GF-D8 (cell line): ENCODE measurements around the gene ZDHHC17.
"Not testable (repeated sequence)": the region's sequence is repeated elsewhere in the genome, so short reads cannot be mapped to it uniquely, and the experiment has no call there.

Experiments
- DNase-seq: peaks from one replicate; lab custom pipeline; 2025; lab: John Stamatoyannopoulos, UW

Gene ZDHHC17

DNA sequence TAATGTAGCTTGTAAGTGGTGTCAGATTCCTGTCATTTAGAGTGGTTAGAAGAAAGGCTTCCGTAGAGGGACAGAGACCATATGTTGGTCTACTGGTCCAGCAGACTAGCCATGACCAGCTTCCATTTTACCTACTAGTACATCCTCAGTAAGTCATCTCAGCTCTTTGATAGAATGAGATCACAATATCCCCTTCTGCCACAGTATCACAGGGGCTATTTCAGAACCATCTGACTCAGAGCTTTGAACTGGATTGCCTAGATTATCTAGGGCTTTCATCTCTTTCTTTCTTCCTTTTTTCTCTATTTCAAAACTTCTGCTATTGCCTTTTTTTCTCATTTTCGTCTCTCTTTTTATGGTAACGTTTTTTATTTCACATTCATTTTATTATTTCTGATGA, 4.7 kb downstream of the ZDHHC17 start:
- DNase-seq, result peak; percentile 47

GRCh38 chr12:76777765-76778216, 13.9 kb downstream of the ZDHHC17 start:
- DNase-seq, result no peak

DNA sequence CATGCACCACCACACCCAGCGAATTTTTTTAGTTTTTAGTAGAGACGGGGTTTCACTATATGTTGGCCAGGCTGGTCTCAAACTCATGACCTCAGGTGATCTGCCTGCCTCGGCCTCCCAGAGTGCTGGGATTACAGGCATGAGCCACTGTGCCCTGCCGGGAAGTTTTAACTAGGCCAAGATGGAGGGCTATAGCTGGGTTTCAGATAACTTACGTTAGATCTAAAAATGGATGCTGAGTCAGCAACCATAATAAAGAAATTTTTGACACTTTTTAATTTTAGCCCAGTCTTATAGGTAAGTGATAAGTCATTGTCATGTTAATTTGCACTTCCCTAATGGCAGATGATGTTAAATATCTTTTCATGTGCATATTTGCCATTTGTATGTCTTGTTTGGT, 14.4 kb downstream of the ZDHHC17 start:
- DNase-seq, result no peak

DNA sequence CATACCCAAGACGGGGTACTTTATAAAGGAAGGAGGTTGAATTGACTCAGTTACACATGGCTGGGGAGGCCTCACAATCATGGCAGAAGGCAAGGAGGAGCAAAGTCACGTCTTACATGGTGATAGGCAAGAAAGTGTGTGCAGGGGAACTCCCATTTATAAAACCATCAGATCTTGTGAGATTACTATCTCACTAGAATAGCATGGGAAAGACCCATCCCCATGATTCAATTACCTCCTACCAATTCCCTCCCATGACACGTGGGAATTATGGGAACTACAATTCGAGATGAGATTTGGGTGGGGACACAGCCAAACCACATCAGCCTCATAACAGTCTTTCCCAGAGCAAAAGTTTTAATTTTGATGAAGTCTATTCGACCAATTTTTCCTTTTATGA, 15.4 kb downstream of the ZDHHC17 start:
- DNase-seq, result not testable (repeated sequence)

- DNase-seq, result no peak
Measured at GRCh38 chr12:76781321-76781720, 17.4 kb downstream of the ZDHHC17 start.

GRCh38 chr12:76782526-76782925, 18.6 kb downstream of the ZDHHC17 start:
- no peak for DNase-seq

DNA sequence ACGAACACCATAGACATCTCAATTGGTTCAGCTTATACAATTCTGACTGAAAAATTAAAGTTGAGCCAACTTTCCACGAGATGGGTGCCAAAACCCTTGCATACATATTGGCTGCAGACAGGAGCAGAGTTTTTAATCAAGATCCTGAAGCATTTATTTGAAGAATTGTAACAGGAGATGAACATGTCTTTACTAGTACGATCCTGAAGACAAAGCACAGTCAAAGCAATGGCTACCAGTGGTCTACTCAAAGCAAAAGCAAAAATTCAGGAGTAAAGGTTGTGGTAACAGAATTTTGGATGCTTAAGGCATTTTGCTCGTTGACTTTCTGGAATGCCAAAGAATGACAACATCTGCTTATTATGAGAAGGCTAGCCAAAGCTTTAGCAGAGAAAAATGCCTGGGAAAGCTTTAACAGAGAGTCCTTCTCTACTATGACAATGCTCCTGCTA, 20.7 kb downstream of the ZDHHC17 start:
- no peak for DNase-seq

- DNase-seq, result no peak
Measured at GRCh38 chr12:76785407-76785806, 21.5 kb downstream of the ZDHHC17 start.

GRCh38 chr12:76786986-76787385, 23.1 kb downstream of the ZDHHC17 start:
- no peak for DNase-seq

GRCh38 chr12:76787689-76788088, 23.8 kb downstream of the ZDHHC17 start:
- DNase-seq, result no peak

GRCh38 chr12:76789335-76790050, 25.6 kb downstream of the ZDHHC17 start:
- DNase-seq, result no peak

DNA sequence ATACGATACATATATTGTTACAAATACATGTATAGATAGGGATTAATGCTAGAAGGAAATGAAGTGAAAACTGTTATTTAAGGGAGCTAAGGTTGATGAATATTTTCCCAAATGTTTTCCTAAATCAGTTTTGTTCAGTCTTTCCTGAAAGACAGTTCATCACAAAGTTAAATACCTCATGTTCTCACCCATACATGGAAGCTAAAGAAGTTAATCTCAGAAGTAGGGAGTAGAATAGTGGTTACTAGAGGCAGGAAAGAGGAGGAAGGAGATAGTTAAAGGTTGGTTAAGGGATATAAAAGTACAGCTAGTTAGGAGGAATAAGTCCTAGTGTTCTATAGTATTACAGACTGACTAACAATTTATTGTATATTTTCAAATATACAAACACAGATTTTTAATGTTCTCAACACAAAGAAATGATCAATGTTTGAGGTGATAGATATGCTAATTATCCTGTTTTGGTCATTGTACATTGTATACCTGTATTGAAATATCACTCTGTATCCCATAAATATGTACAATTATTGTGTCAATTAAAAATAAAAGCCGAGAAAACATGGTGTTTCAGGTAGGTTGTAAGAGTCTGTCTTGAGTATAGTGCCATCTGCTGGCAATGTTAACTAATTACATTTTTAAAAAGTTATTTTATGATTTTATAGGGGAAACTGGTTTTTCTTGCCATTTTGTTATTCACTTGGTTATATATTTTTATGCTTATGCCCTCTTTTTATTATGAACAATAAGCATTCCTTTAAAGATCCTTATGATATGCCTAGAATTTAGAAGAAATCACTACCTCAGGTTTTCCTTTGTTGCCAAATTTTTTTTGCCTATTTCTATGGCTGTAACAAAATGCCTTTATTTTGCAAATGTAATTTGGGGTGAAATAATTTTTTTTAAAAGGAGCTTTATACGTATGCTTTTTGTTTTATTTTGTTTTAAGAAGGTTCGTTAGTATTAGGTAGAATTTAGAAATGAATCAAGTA, 26.9 kb downstream of the ZDHHC17 start:
- DNase-seq, result no peak

- no peak for DNase-seq
Measured at GRCh38 chr12:76792828-76793227, 28.9 kb downstream of the ZDHHC17 start.

- no peak for DNase-seq
Measured at GRCh38 chr12:76798864-76799263, 34.9 kb downstream of the ZDHHC17 start.

DNA sequence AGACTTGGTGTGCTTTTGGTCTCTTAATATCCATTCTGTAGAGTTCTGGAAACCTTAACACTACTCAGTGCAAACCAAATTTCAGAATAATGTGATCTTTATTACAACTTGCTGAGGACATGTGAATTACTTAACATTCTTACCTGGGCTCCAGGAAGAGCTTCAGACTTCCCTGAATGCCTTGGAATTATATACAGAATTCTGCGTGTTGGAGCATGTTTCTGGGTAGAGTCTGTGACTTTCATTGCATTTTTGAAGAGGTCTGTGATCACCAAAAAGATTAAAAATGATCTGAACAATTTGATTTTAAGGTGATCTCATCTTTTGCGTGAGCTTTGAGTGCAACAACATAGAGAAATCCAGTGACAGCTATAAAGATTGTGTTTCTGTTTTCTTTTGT, 35.4 kb downstream of the ZDHHC17 start:
- DNase-seq, result no peak

DNA sequence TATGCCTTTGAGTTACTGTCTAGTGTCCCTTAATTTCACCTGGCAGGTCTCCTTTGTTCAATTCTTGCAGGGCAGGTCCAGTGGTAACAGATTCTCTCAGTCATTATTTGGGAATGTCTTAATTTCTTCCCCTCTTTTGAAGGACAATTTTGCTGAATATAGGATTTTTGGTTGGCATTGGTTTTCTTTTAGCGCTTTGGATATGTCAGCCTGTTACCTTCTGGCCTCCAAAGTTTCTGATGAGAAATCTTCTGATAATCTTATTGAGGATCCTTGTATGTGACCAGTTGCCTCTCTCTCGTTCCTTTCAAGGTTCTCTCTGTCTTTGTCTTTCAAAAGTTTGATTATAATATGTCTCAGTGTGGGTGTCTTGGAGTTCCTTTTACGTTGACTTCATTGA, 38.1 kb downstream of the ZDHHC17 start:
- DNase-seq, result no peak

DNA sequence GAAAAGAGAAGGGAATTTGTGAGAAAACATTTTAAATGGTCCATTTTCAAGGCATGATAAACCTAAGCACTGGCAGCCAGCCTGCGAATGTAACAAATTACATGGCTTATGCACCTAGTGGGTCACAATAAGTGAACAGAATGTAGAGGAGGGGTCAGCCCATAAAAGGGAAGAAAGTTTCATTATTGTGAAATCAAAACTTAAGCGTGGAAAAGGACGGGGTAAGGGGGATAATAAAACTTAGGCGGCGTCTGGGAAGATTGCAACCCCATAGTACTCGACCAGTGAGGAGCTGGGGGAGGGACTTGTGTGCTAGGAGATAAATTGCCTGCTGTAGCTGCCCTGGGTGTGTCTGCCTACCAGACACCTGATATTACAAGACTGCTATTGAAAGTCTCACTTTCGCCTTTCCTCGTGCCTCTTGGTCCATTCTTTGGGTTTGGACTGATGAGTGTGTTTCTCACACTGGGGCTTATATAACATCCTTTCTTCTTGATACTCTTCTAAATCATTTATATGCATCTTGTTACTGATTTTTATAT, 40.6 kb downstream of the ZDHHC17 start:
- DNase-seq, result no peak

- no peak for DNase-seq
Measured at GRCh38 chr12:76810671-76811419, 46.9 kb downstream of the ZDHHC17 start.

DNA sequence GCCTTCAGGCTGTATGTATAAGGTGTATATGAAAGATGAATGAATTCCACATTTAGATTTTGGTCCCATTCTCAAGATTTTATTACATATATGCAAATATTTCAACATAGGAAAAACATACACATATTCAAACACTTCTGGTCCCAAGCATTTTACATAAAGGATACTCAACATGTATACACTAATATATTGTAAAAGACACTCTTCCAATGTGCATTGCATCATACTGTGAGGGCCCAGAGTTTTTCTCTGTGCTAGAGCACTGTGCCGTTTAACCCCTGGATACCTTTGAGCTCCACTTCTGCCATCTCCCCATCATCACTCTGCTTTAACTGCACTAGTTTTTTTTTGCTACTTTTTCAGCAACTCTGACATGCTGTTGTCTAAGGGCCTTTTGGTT, 48.1 kb downstream of the ZDHHC17 start:
- DNase-seq, result no peak

GRCh38 chr12:76813265-76813664, 49.4 kb downstream of the ZDHHC17 start:
- no peak for DNase-seq

DNA sequence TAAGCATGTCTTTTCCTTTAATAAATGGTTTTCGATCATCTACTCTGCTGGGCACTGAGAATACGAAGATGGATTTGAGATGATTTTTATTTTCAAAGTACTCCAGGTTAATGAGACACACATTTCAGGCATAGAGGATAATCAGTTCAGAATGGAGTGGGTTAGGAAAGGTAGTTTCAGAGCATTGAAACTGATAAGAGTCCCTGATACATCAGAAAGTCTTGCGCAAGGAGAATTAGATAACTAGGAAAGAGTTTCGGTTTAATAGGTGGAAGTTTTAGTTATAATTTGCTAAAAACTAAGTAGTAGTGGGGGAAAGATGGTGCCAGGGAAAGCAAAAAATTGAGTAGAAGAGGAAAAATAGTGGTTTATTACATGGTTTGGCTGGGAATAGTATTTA, 50.1 kb downstream of the ZDHHC17 start:
- no peak for DNase-seq

GRCh38 chr12:76820888-76821482, 57.1 kb downstream of the ZDHHC17 start:
- DNase-seq, result no peak
